Epithelial cell of proximal tubule (primary cell): Measurements from ENCODE around the gene CYBRD1. TPM values are rescaled to one million over a fixed set of nuclear protein-coding genes. Genes with fewer than 3 reads are reported as not detected.

Source experiments
- DNase-seq: peaks from one replicate; pipeline ENCODE4 v3.0.0-alpha.2; 2011; ENCODE audit warnings: low read depth
- H3K4me3 ChIP-seq: 2 replicates; pipeline ENCODE4 v1.5.1; 2011; ENCODE audit warnings: low read depth, mild to moderate bottlenecking, low read length
- CTCF ChIP-seq: conservative IDR thresholded peaks from 2 replicates; pipeline ENCODE4 v1.5.1; 2012; ENCODE audit warnings: low read depth, mild to moderate bottlenecking, low read length
- total RNA-seq: library from RNA; depleted of rRNA; stranded (reverse); fragments of >200 nt; gene quantifications from 2 replicates; pipeline ENCODE4 v1.2.3, GENCODE V29; 2015

The CYBRD1 gene
- total RNA-seq, 1 donor from 2014 or later, result 5.1 TPM

GRCh38 chr2:171578127-171578803, 56.0 kb downstream of the CYBRD1 start:
- no peak for TF ChIP-seq CTCF
- DNase-seq, result no peak

GRCh38 chr2:171579481-171579880, 57.2 kb downstream of the CYBRD1 start:
- TF ChIP-seq CTCF, result no peak
- DNase-seq, result no peak
- no peak overlapping the region for H3K4me3 ChIP-seq

More at GRCh38 chr2:171578127-171578803, 56.0 kb downstream of the CYBRD1 start:
- no peak overlapping the region for H3K4me3 ChIP-seq

GRCh38 chr2:171583566-171583965, 61.3 kb downstream of the CYBRD1 start:
- no peak for TF ChIP-seq CTCF
- DNase-seq, result no peak
- H3K4me3 ChIP-seq, result no peak overlapping the region

GRCh38 chr2:171584001-171584400, 61.7 kb downstream of the CYBRD1 start:
- no peak overlapping the region for H3K4me3 ChIP-seq
- TF ChIP-seq CTCF, result no peak
- no peak for DNase-seq

GRCh38 chr2:171587132-171587531, 64.9 kb downstream of the CYBRD1 start:
- no peak for DNase-seq
- TF ChIP-seq CTCF, result no peak
- H3K4me3 ChIP-seq, result no peak overlapping the region

DNA sequence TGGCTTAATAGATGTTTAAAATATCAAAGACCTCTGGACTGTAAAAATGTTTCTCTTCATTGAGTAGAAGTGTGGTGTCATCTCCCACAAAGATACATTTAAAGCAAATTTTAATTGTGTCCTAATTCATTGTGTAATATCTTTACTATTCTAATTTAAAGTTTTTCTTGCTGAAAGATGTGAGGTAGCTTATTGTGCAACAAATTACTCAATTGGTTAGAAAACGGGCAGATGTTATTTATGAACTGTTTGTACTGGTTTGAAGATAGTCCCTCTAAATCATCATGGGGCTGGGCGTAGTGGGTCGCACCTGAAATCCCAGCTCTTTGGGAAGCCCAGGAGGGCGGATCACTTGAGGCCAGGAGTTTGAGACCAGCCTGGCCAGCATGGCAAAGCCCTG, 65.3 kb downstream of the CYBRD1 start:
- no peak for DNase-seq
- H3K4me3 ChIP-seq, result no peak overlapping the region
- TF ChIP-seq CTCF, result no peak

DNA sequence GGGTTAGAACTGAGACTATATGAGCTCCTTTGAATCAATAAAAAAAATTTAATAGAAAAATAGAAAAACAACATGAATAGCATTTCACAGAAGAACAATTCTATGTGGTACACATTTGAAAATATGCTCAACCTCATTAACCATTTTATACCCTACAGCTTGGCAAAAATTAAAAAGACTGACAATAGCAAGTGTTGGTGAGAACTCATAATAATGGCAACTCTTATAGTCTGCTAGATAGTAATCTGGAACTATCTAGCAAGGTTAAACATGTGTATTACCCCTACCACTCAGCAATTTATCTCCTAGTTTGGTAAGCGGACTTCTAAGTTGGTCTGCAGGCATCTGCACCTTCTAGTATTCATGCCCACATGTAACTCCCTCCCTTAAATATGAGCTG, 67.8 kb downstream of the CYBRD1 start:
- TF ChIP-seq CTCF, result no peak
- DNase-seq, result no peak
- no peak overlapping the region for H3K4me3 ChIP-seq
